ENCODE results near the gene SEC24B.

Gene SEC24B

GRCh38 chr4:109414938-109415337, 18.7 kb upstream of the SEC24B start:
- TF ChIP-seq TAF1 (IDR thresholded peaks at IDR 0.05; ENCODE audit: borderline replicate concordance, insufficient read depth, low read length) (no peak), POLR2AphosphoS5 (IDR thresholded peaks at IDR 0.05; ENCODE audit: low read depth, low read length) (no peak), SIN3A (IDR thresholded peaks at IDR 0.05; ENCODE audit: borderline replicate concordance, insufficient read depth, low read length) (no peak), FOXP2 (optimal IDR thresholded peaks at IDR 0.05; ENCODE audit: borderline replicate concordance, extremely low read depth, extremely low read length, insufficient read depth) (no peak)
- TF ChIP-seq, protein P1, sequence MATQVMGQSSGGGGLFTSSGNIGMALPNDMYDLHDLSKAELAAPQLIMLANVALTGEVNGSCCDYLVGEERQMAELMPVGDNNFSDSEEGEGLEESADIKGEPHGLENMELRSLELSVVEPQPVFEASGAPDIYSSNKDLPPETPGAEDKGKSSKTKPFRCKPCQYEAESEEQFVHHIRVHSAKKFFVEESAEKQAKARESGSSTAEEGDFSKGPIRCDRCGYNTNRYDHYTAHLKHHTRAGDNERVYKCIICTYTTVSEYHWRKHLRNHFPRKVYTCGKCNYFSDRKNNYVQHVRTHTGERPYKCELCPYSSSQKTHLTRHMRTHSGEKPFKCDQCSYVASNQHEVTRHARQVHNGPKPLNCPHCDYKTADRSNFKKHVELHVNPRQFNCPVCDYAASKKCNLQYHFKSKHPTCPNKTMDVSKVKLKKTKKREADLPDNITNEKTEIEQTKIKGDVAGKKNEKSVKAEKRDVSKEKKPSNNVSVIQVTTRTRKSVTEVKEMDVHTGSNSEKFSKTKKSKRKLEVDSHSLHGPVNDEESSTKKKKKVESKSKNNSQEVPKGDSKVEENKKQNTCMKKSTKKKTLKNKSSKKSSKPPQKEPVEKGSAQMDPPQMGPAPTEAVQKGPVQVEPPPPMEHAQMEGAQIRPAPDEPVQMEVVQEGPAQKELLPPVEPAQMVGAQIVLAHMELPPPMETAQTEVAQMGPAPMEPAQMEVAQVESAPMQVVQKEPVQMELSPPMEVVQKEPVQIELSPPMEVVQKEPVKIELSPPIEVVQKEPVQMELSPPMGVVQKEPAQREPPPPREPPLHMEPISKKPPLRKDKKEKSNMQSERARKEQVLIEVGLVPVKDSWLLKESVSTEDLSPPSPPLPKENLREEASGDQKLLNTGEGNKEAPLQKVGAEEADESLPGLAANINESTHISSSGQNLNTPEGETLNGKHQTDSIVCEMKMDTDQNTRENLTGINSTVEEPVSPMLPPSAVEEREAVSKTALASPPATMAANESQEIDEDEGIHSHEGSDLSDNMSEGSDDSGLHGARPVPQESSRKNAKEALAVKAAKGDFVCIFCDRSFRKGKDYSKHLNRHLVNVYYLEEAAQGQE (IDR thresholded peaks at IDR 0.05; ENCODE audit: insufficient read depth in 1 of 2, low read depth in 2 of 2, low read length in 2 of 2): no peak

DNA sequence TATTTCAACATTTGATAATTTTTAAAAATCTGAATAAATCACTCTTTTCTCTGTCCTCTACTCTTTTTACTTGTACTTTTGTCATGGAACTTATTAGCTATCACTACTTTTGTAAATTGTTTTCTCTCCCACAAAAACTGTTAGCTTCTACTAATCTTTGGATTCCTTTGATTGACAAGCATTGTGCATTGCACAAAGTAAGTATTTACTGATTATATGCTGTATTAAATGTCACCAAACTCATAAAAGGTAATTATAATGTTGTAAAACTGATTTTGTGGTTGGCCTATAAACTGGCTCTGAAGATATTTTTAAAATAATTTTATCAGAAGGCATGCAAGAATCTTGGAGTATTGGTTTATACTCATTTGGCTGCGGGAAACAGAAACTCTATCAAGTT, 15.0 kb upstream of the SEC24B start:
- TF ChIP-seq, protein P1 (IDR thresholded peaks at IDR 0.05; ENCODE audit: insufficient read depth in 1 of 2, low read depth in 2 of 2, low read length in 2 of 2): no peak
- no peak for TF ChIP-seq FOXP2 (optimal IDR thresholded peaks at IDR 0.05; ENCODE audit: borderline replicate concordance, extremely low read depth, extremely low read length, insufficient read depth)
- no peak for TF ChIP-seq POLR2AphosphoS5 (IDR thresholded peaks at IDR 0.05; ENCODE audit: low read depth, low read length)
- TF ChIP-seq TAF1 (IDR thresholded peaks at IDR 0.05; ENCODE audit: borderline replicate concordance, insufficient read depth, low read length): no peak
- TF ChIP-seq SIN3A (IDR thresholded peaks at IDR 0.05; ENCODE audit: borderline replicate concordance, insufficient read depth, low read length): no peak

- TF ChIP-seq, protein P1 (IDR thresholded peaks at IDR 0.05; ENCODE audit: insufficient read depth in 1 of 2, low read depth in 2 of 2, low read length in 2 of 2): no peak
- no peak for TF ChIP-seq FOXP2 (optimal IDR thresholded peaks at IDR 0.05; ENCODE audit: borderline replicate concordance, extremely low read depth, extremely low read length, insufficient read depth)
- no peak for TF ChIP-seq POLR2AphosphoS5 (IDR thresholded peaks at IDR 0.05; ENCODE audit: low read depth, low read length)
- no peak for TF ChIP-seq SIN3A (IDR thresholded peaks at IDR 0.05; ENCODE audit: borderline replicate concordance, insufficient read depth, low read length)
- TF ChIP-seq TAF1 (IDR thresholded peaks at IDR 0.05; ENCODE audit: borderline replicate concordance, insufficient read depth, low read length): no peak
Observed at GRCh38 chr4:109419679-109420078, 13.9 kb upstream of the SEC24B start.

DNA sequence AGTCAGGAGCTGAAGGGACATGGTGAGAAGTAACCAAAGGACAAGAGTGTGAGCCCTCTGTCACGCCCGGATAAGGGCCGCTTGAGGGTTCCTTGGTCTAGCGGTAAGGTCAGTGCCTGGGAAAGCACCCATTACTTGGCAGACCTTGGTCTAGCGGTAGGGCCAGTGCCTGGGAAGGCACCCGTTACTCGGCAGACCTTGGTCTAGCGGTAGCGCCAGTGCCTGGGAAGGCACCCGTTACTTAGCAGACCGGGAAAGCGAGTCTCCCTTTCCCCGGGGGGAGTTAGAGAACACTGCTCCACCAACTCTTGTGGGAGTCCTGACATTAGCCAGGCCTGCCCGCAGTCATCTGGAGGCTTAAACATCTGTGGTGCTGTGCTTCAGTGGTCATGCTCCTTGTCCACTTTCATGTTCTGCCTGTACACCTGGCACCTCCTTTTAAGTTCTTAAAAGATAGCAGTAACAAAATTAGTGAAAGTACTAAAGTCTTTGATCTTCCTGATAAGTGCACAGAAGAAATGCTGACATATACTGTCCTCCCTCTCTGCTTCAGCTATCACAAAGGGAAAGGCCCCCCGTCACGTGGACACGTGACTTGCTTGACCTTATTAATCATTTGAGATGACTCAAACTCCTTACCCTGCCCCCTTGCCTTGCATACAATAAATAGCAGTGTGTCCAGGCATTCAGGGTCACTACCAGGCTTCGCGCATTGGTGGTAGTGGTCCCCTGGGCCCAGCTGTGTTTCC, 9.3 kb upstream of the SEC24B start:
- no peak for TF ChIP-seq SIN3A (IDR thresholded peaks at IDR 0.05; ENCODE audit: borderline replicate concordance, insufficient read depth, low read length)
- TF ChIP-seq FOXP2 (optimal IDR thresholded peaks at IDR 0.05; ENCODE audit: borderline replicate concordance, extremely low read depth, extremely low read length, insufficient read depth): no peak
- TF ChIP-seq TAF1 (IDR thresholded peaks at IDR 0.05; ENCODE audit: borderline replicate concordance, insufficient read depth, low read length): no peak
- TF ChIP-seq POLR2AphosphoS5 (IDR thresholded peaks at IDR 0.05; ENCODE audit: low read depth, low read length): no peak
- TF ChIP-seq, protein P1 (IDR thresholded peaks at IDR 0.05; ENCODE audit: insufficient read depth in 1 of 2, low read depth in 2 of 2, low read length in 2 of 2): no peak

All from PFSK-1 (cell line).